HL-60/S4 treated with retinoic acid at 250 ng/mL for 4 days and 3 days (cell line): Measurements from ENCODE around the gene RADIL.
"Not testable (repeated sequence)": the region's sequence is repeated elsewhere in the genome, so short reads cannot be mapped to it uniquely, and the experiment has no call there.

Source experiments
- in situ Hi-C: fragments of 300-500 bp; cut with MboI; formaldehyde crosslinking; loops from 2 replicates; pipeline ENCODE4 v1.7.0; 2022; ENCODE audit warnings: low sequenced_read_pairs

RADIL gene

GRCh38 chr7:4798706-4799235 lies 84.7 kb downstream of the RADIL start:
- in situ Hi-C loops: no loop called here

DNA sequence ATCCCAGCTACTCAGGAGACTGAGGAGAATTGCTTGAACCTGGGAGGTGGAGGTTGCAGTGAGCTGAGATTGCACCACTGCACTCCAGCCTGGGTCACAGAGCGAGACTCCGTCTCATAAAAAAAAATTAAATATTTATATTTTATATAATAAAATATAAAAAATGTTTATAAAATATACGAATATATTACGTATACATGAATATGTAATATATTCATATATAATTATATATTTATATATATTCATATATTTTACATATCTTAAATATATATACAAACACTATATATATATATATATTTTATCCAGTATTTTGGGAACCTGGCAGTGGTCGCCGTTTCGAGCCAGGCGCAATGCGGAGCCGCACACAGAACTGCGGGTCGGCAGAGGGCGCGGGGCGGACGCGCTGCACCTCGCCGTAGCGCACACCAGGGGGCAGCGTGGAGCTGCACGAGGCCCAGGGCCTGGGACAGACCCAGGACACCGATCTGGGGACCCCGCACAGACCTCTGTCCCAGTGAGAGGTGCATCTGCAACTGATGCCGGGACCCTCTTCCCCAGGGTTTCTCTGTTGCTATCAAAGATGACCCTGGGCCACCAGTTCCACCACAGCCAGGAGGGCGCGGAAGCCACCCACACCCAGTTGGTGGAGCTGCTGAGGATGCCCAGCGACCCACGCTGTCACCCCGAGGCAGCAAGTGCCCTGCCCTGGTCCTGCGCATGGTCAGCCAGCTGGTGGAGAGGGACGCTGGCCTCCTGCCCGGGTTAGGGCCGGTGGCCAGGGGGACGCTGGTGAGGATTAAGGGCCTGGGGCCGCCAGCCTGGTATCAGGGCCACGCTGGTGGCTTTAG lies 85.4 kb downstream of the RADIL start:
- in situ Hi-C loops: no loop called here

GRCh38 chr7:4796453-4796852 lies 87.1 kb downstream of the RADIL start:
- in situ Hi-C loops: no loop called here

DNA sequence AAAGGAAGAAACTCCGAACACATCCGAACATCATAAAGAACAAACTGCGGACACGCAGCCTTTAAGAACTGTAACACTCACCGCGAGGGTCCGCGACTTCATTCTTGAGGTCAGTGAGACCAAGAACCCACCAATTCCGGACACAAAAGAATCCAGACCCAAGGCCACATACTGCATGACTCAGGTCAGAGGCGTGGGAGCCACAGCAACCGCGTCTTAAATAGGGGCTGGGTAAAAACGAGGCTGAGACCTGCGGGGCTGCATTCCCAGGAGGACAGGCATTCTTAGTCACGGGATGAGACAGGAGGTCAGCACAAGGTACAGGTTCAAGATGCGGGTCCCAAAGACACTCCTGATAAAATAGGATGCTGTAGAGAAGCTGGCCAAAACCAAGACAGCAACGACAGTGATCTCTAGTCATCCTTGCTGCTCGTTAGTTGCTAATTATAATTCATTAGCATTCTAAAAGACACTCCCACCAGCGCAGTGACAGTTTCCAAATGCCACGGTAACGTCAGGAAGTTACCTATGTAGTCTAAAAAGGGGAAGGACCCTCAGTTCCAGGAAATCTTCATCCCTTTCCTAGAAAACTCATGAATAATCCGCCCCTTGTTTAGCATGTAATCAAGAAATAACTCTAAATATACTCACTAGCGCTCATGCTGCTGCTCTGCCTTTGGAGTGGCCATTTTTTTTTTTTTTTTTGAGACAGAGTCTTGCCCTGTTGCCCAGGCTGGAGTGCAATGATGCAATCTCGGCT lies 88.7 kb downstream of the RADIL start:
- in situ Hi-C loops: no loop called here

DNA sequence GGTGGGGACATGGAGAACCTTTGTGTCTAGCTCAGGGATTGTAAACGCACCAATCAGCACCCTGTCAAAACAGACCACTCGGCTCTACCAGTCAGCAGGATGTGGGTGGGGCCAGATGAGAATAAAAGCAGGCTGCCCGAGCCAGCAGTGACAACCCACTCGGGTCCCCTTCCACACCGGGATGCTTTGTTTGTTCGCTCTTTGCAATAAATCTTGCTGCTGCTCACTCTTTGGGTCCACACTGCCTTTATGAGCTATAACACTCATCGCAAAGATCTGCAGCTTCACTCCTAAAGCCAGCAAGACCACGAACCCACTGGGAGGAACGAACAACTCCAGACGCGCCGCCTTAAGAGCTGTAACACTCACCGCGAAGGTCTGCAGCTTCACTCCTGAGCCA lies 89.3 kb downstream of the RADIL start:
- in situ Hi-C loops: not testable (repeated sequence)

GRCh38 chr7:4793385-4793993 lies 90.0 kb downstream of the RADIL start:
- in situ Hi-C loops: not testable (repeated sequence)

DNA sequence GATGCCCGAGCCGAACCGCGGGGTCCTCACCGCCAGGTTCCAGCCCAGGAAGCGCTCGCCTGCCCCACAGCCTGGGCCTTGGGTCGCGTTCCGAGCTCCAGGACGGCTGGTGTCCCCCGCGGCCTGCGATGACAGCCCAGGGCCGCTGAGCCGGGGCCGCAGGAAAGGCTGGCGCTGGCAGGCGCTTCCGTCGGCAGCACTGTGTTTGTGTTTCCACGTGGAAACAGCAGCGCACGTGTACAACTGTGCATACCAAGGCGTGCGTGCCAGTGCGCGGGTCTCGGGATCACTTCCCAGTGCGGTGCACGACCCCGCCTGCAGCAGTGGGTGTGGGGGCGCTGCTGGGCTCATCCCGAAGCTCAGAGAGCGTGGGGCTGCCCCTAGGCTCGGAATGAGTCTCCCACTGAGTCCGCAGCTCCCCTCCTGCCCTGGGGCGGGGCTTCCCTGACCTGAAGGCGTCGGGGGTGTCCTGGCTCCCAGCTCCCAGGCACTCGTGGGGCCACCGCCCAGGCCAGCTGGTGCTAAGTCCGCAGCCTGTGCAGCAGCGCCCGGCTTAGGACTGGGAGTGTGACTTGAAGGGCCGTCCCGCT lies 90.9 kb downstream of the RADIL start:
- in situ Hi-C loops: no loop called here

DNA sequence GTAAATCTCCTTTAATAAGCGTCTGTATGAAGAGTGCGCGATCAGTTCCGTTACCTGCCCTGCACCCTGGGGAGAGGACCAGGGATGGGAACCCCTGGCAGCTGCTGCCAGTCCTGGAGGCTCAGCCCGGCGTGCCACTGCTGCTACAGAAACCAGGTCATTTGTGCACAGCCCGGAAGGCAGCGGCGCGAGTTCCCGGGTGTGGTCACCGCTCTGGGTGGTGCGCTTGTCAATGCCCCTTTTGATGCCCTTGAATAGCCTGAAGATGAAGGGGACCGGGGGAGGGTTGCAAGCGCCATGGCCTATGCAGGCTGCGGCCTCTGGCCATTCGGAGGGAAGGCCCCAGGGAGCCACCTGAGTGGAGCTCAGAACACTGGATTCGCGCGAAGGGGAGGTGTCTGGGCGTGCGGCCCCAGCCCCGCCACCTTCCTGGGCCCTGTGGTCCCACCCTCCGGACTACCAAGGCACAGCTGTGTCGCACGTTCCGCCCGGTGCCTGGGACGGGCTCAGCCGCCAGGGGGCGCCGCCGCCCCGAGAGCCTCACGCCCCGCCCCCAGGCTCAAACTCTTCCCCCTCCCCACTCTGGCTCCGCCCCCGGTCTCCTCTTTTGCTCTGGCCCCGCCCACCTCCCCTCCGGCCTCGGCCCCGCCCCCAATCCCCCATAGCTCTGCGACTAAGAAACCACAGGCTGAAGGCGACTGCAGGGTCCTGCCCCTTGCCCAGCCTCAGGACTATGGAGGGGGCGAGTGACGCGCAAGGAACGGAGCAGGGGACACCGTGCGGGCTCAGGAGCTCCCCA lies 91.6 kb downstream of the RADIL start:
- in situ Hi-C loops: no loop called here

DNA sequence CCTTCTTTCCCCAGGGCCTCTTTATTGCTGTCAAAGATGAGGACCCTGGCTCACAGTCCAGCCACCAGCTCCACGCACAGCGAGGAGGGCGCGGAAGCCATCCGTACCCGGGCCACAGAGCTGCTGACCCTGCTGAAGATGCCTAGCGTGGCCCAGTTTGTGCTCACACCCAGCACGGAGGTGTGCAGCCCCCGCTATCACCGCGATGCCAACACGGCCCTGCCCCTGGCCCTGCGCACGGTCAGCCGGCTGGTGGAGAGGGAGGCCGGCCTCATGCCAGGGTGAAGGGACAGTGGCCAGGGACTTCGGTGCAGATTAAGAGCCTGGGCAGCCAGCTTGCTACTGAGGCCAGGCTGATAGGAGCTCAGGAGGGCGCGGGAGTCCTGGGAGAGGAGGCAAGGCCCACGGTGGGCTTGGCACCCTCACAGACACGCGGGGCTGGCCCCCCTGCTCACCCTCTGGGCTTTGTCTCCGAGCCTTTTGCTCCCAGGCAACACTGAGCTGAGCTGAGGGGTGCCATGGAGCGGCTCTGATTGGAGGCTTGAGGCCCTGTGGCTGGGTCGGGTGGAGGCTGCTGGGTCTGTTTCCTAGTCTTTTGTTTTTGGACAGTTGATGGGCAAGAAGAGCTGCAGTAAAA lies 92.3 kb downstream of the RADIL start:
- in situ Hi-C loops: no loop called here

- in situ Hi-C loops: no loop called here
These were observed 93.0 kb downstream of the RADIL start for GRCh38 chr7:4790516-4790991.

- in situ Hi-C loops: no loop called here
These were observed 93.4 kb downstream of the RADIL start for GRCh38 chr7:4790078-4790465.

GRCh38 chr7:4789194-4790077 lies 94.1 kb downstream of the RADIL start:
- in situ Hi-C loops: no loop called here

DNA sequence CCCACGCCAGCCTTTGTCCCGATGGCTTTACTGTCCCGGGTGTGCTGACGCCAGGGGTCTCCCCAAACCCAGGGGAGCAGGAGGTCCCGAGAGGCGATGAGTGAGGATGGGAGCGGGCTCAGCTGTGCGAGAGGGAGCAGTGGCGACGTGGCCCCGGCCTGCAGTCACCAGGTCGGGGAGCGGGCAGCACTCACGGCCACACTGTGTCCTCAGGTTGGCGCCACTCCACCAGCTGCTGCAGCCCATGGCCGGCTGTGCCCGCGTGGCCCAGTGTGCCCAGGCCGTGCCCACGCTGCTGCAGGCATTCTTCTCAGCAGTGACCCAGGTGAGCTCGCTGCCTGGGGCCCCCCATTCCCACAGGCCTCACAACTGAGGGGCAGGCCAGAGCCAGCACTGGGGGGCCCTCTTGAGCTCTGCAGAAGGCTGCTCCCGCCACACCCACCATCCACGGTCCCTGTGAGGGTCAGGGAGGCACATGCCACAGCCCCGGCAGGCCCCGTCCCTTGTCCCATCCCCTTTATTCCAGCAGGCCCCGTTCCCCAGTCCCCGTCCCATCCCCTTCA lies 94.8 kb downstream of the RADIL start:
- in situ Hi-C loops: no loop called here

DNA sequence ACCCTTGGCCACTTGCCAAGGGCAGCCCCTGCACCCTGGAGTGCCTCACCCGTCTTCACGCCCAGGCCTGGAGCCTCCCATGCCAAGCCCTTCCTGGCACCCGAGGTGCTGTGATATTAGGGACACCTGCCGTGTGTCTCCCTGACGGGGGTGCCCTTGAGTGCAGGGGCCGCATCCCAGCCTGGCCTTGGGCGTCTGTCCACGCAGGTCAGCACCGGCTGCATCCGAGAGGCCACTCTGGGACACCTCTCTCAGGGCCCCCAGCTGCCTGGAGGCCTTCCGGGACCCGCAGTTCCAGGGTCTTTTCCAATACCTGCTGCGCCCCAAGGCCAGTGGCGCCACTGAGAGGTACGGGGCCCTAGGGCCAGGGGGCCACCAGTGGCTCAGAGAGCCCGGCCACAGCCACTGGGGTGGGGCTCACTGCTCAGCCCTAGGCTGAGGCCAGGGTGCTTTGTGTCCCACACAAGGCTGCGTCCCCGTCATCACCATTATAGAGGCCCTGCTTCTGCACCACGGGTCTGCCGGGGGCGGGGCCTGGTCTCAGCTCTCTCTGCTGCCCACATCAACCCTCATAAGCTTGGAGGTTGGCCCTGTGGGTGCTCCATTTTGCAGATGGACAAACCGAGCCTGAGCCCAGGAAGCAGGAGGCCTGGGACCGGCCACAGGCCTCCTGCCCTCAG lies 95.4 kb downstream of the RADIL start:
- in situ Hi-C loops: no loop called here

DNA sequence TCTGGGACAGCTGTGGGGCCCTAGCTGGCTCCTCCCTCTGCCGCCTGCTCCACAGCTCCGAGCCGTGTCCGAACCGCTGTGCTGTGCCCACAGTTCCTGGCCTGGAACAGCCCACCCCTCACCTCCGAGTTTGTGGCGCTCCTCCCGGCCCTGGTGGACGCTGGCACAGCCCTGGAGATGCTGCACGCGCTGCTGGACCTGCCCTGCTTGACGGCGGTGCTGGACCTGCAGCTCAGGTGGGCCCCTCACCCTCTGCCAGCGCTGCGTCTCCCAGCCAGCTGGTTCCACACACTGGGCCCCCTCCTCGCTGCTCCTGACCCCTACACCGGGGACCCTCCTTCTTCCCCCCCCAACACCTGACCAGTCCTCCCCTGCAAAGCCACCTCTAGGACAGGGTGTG lies 96.0 kb downstream of the RADIL start:
- in situ Hi-C loops: no loop called here

GRCh38 chr7:4786015-4786414 lies 97.5 kb downstream of the RADIL start:
- in situ Hi-C loops: no loop called here

GRCh38 chr7:4785371-4785770 lies 98.1 kb downstream of the RADIL start:
- in situ Hi-C loops: no loop called here

DNA sequence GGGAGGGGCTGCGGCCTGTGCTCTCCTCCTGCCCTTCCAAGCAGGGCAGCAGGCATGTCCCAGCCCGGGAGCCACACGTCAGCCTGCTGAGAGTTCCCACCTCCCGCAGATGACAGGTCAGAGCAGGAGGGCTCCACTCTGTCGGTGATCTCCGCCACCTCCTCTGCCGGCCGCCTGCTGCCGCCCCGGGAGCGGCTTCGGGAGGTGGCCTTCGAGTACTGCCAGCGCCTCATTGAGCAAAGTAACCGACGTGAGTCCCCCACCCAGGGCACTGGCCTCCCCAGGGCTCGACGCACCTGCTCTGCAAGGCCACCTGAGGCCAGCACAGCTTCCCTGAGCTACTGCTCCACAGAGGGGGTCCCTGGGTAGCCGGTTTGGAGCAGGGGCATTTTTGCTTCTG lies 98.7 kb downstream of the RADIL start:
- in situ Hi-C loops: no loop called here
